ENCODE data around the gene ETV3. TPM values are rescaled to one million over a fixed set of nuclear protein-coding genes. Genes with fewer than 3 reads are reported as not detected.
A peak's percentile ranks its signal among the peaks of the same experiment; 100 is the strongest.

ETV3 gene
- total RNA-seq, 1 donor, result 101 TPM

- Histone ChIP-seq H3K9me3 (ENCODE audit: low read depth, low read length) (no peaks in the 10 kb centered on the region), H3K27me3 (ENCODE audit: insufficient read depth, low read length) (no peaks in the 10 kb centered on the region), H3K4me1 (ENCODE audit: insufficient read depth, low read length) (peaks cover 51% of the 10 kb centered on the region), H3K4me3 (ENCODE audit: low read length) (peak overlapping the region; percentile 63)
Observed at GRCh38 chr1:157137046-157137407, 1.2 kb downstream of the ETV3 start.

- H3K9me3 ChIP-seq (ENCODE audit: low read depth, low read length), result no peaks in the 10 kb centered on the region
- H3K4me3 ChIP-seq (ENCODE audit: low read length), result no peak overlapping the region
- H3K4me1 ChIP-seq (ENCODE audit: insufficient read depth, low read length), result peaks cover 52% of the 10 kb centered on the region
- no peaks in the 10 kb centered on the region for H3K27me3 ChIP-seq (ENCODE audit: insufficient read depth, low read length)
Observed at GRCh38 chr1:157136133-157136532, 2.1 kb downstream of the ETV3 start.

- Histone ChIP-seq H3K27me3 (ENCODE audit: insufficient read depth, low read length) (no peaks in the 10 kb centered on the region), H3K4me3 (ENCODE audit: low read length) (no peak overlapping the region), H3K4me1 (ENCODE audit: insufficient read depth, low read length) (peaks cover 52% of the 10 kb centered on the region), H3K9me3 (ENCODE audit: low read depth, low read length) (no peaks in the 10 kb centered on the region)
Observed at GRCh38 chr1:157135646-157136045, 2.5 kb downstream of the ETV3 start.

- no peak overlapping the region for H3K4me3 ChIP-seq (ENCODE audit: low read length)
- peaks cover 52% of the 10 kb centered on the region for H3K4me1 ChIP-seq (ENCODE audit: insufficient read depth, low read length)
- no peaks in the 10 kb centered on the region for H3K9me3 ChIP-seq (ENCODE audit: low read depth, low read length)
- H3K27me3 ChIP-seq (ENCODE audit: insufficient read depth, low read length), result no peaks in the 10 kb centered on the region
Observed at GRCh38 chr1:157135070-157135469, 3.1 kb downstream of the ETV3 start.

GRCh38 chr1:157134442-157134841 is 3.8 kb downstream of the ETV3 start:
- H3K9me3 ChIP-seq (ENCODE audit: low read depth, low read length), result no peaks in the 10 kb centered on the region
- peaks cover 52% of the 10 kb centered on the region for H3K4me1 ChIP-seq (ENCODE audit: insufficient read depth, low read length)
- H3K4me3 ChIP-seq (ENCODE audit: low read length), result no peak overlapping the region
- H3K27me3 ChIP-seq (ENCODE audit: insufficient read depth, low read length), result no peaks in the 10 kb centered on the region

GRCh38 chr1:157133426-157133825 is 4.8 kb downstream of the ETV3 start:
- H3K4me1 ChIP-seq (ENCODE audit: insufficient read depth, low read length), result peaks cover 45% of the 10 kb centered on the region
- no peaks in the 10 kb centered on the region for H3K9me3 ChIP-seq (ENCODE audit: low read depth, low read length)
- H3K27me3 ChIP-seq (ENCODE audit: insufficient read depth, low read length), result no peaks in the 10 kb centered on the region
- no peak overlapping the region for H3K4me3 ChIP-seq (ENCODE audit: low read length)

- peaks cover 45% of the 10 kb centered on the region for H3K4me1 ChIP-seq (ENCODE audit: insufficient read depth, low read length)
Observed at GRCh38 chr1:157132616-157133167, 5.5 kb downstream of the ETV3 start.

GRCh38 chr1:157132111-157132510 is 6.1 kb downstream of the ETV3 start:
- Histone ChIP-seq H3K9me3 (ENCODE audit: low read depth, low read length) (no peaks in the 10 kb centered on the region), H3K27me3 (ENCODE audit: insufficient read depth, low read length) (no peaks in the 10 kb centered on the region), H3K4me3 (ENCODE audit: low read length) (no peak overlapping the region), H3K4me1 (ENCODE audit: insufficient read depth, low read length) (peaks cover 40% of the 10 kb centered on the region)

More at GRCh38 chr1:157132616-157133167, 5.5 kb downstream of the ETV3 start:
- no peak overlapping the region for H3K4me3 ChIP-seq (ENCODE audit: low read length)
- H3K27me3 ChIP-seq (ENCODE audit: insufficient read depth, low read length), result no peaks in the 10 kb centered on the region
- no peaks in the 10 kb centered on the region for H3K9me3 ChIP-seq (ENCODE audit: low read depth, low read length)

- peaks cover 32% of the 10 kb centered on the region for H3K4me1 ChIP-seq (ENCODE audit: insufficient read depth, low read length)
- H3K9me3 ChIP-seq (ENCODE audit: low read depth, low read length), result no peaks in the 10 kb centered on the region
- no peak overlapping the region for H3K4me3 ChIP-seq (ENCODE audit: low read length)
- no peaks in the 10 kb centered on the region for H3K27me3 ChIP-seq (ENCODE audit: insufficient read depth, low read length)
Observed at GRCh38 chr1:157131281-157131680, 6.9 kb downstream of the ETV3 start.

GRCh38 chr1:157124855-157125254 is 13.3 kb downstream of the ETV3 start:
- H3K4me3 ChIP-seq (ENCODE audit: low read length), result no peak overlapping the region
- no peaks in the 10 kb centered on the region for H3K27me3 ChIP-seq (ENCODE audit: insufficient read depth, low read length)
- no peaks in the 10 kb centered on the region for H3K9me3 ChIP-seq (ENCODE audit: low read depth, low read length)
- H3K4me1 ChIP-seq (ENCODE audit: insufficient read depth, low read length), result no peaks in the 10 kb centered on the region

- H3K4me1 ChIP-seq (ENCODE audit: insufficient read depth, low read length), result peaks cover 7% of the 10 kb centered on the region
- H3K27me3 ChIP-seq (ENCODE audit: insufficient read depth, low read length), result no peaks in the 10 kb centered on the region
- H3K9me3 ChIP-seq (ENCODE audit: low read depth, low read length), result no peaks in the 10 kb centered on the region
- H3K4me3 ChIP-seq (ENCODE audit: low read length), result no peak overlapping the region
Observed at GRCh38 chr1:157119448-157119847, 18.7 kb downstream of the ETV3 start.

- H3K27me3 ChIP-seq (ENCODE audit: insufficient read depth, low read length), result no peaks in the 10 kb centered on the region
- H3K9me3 ChIP-seq (ENCODE audit: low read depth, low read length), result no peaks in the 10 kb centered on the region
- H3K4me3 ChIP-seq (ENCODE audit: low read length), result no peak overlapping the region
- H3K4me1 ChIP-seq (ENCODE audit: insufficient read depth, low read length), result peaks cover 7% of the 10 kb centered on the region
Observed at GRCh38 chr1:157119008-157119407, 19.2 kb downstream of the ETV3 start.

GRCh38 chr1:157117527-157118057 is 20.6 kb downstream of the ETV3 start:
- Histone ChIP-seq H3K9me3 (ENCODE audit: low read depth, low read length) (no peaks in the 10 kb centered on the region), H3K27me3 (ENCODE audit: insufficient read depth, low read length) (no peaks in the 10 kb centered on the region), H3K4me3 (ENCODE audit: low read length) (no peak overlapping the region), H3K4me1 (ENCODE audit: insufficient read depth, low read length) (peaks cover 18% of the 10 kb centered on the region)

- Histone ChIP-seq H3K4me3 (ENCODE audit: low read length) (no peak overlapping the region), H3K27me3 (ENCODE audit: insufficient read depth, low read length) (no peaks in the 10 kb centered on the region), H3K4me1 (ENCODE audit: insufficient read depth, low read length) (peaks cover 21% of the 10 kb centered on the region), H3K9me3 (ENCODE audit: low read depth, low read length) (no peaks in the 10 kb centered on the region)
Observed at GRCh38 chr1:157116737-157117103, 21.5 kb downstream of the ETV3 start.

- Histone ChIP-seq H3K4me3 (ENCODE audit: low read length) (no peak overlapping the region), H3K4me1 (ENCODE audit: insufficient read depth, low read length) (peaks cover 21% of the 10 kb centered on the region)
Observed at GRCh38 chr1:157115851-157116736, 22.1 kb downstream of the ETV3 start.

More at GRCh38 chr1:157115851-157116736, 22.1 kb downstream of the ETV3 start:
- H3K27me3 ChIP-seq (ENCODE audit: insufficient read depth, low read length), result no peaks in the 10 kb centered on the region
- H3K9me3 ChIP-seq (ENCODE audit: low read depth, low read length), result no peaks in the 10 kb centered on the region
